Left ventricle myocardium inferior (tissue), 1 donor: ENCODE results near the gene WDR73. TPM values are rescaled to one million over a fixed set of nuclear protein-coding genes. Genes with fewer than 3 reads are reported as not detected.

Source experiments
- DNase-seq: peaks from one replicate; pipeline ENCODE4 v3.0.0-alpha.2; 2020
- H3K27ac ChIP-seq: fragments of 200-600 bp; replicated peaks from 2 replicates; pipeline ENCODE4 v1.8.0; 2021
- H3K27me3 ChIP-seq: fragments of 200-600 bp; 2 replicates; pipeline ENCODE4 v1.8.0; 2021; ENCODE audit warnings: low read depth
- H3K36me3 ChIP-seq: fragments of 200-600 bp; 2 replicates; pipeline ENCODE4 v1.8.0; 2021
- H3K4me1 ChIP-seq: fragments of 200-600 bp; 2 replicates; pipeline ENCODE4 v1.8.0; 2021
- H3K4me3 ChIP-seq: fragments of 200-600 bp; 2 replicates; pipeline ENCODE4 v1.8.0; 2021; ENCODE audit warnings: mild to moderate bottlenecking, moderate library complexity
- H3K9me3 ChIP-seq: fragments of 200-600 bp; replicated peaks from 2 replicates; pipeline ENCODE4 v1.8.0; 2021
- CTCF ChIP-seq: fragments of 200-600 bp; IDR thresholded peaks from 2 replicates; pipeline ENCODE4 v1.8.0; 2021; ENCODE audit warnings: antibody characterized with exemption, mild to moderate bottlenecking, borderline replicate concordance
- intact Hi-C: fragments of 100-400 bp; cut with micrococcal nuclease; formaldehyde crosslinking; loops from one replicate; pipeline ENCODE4 v1.11.0; 2022
- total RNA-seq: library from RNA; stranded (reverse); fragmentation: NEBNext Ultra II Directional; extraction: Animal tissue kit (Norgen Biotek cat#: 25700); gene quantifications from one replicate; pipeline ENCODE4 v1.2.1, GENCODE V29; 2021
- donor health status: DM: no; HTN: yes; CAD: no; lungs with severe emphysema.

Gene WDR73
- total RNA-seq, 1 donor from 2014 or later = 14.7 TPM

GRCh38 chr15:84657748-84658079, 3.6 kb upstream of the WDR73 start:
- peak overlapping the region; percentile 77 for H3K4me3 ChIP-seq
- intact Hi-C loops = no loop called here
- no peaks in the 10 kb centered on the region for H3K9me3 ChIP-seq
- peaks cover 48% of the 10 kb centered on the region for H3K4me1 ChIP-seq
- H3K27ac ChIP-seq = peak overlapping the region; percentile 86
- no peaks in the 10 kb centered on the region for H3K27me3 ChIP-seq
- no peak for TF ChIP-seq CTCF
- DNase-seq = no peak
- peaks cover under 1% of the 10 kb centered on the region for H3K36me3 ChIP-seq

GRCh38 chr15:84656972-84657371, 2.9 kb upstream of the WDR73 start:
- no peak for DNase-seq
- intact Hi-C loops = no loop called here
- H3K27ac ChIP-seq = no peak overlapping the region
- TF ChIP-seq CTCF = no peak
- no peaks in the 10 kb centered on the region for H3K9me3 ChIP-seq
- H3K27me3 ChIP-seq = no peaks in the 10 kb centered on the region
- H3K4me1 ChIP-seq = peaks cover 56% of the 10 kb centered on the region
- peaks cover 8% of the 10 kb centered on the region for H3K36me3 ChIP-seq
- H3K4me3 ChIP-seq = no peak overlapping the region

DNA sequence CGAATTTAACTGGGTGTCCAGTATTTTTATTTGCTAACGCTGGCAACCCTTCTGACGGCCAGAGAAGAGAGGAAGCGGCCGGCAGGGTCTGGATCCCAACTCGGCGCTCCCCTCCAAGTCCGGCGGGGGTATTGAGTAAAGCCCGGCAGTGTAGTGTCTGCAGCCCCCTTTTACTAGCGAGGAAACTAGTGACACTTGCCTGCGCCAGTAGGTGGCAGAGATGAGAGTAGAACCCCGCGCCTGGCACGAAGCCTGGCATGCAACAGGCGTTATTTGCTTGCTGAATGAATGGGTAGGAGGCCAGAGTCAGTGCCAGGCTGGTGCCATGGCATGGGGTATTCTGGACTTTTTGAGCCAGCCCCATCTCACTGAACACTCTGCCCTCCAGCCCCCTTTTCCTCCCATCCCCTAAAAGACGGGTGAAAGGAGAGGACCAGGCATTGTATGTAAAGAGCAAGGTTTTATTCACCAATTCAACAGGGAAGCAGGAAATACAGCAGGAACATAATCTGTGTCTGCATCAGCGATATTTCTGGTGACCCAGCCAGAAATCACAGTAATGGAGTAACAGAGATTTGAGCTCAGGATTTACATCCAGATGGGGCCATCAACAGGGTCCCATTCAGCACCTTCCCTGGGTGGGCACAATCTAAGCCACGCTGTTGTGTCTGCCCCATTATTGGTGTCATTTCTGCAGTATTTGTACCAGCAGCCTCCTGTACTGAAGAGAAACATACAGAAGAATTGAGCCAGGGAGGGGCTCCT, 788 bp upstream of the WDR73 start:
- H3K36me3 ChIP-seq = peaks cover 28% of the 10 kb centered on the region
- H3K27me3 ChIP-seq = no peaks in the 10 kb centered on the region
- DNase-seq = peak; percentile 81
- no peaks in the 10 kb centered on the region for H3K9me3 ChIP-seq
- peak overlapping the region; percentile 92 for H3K27ac ChIP-seq
- intact Hi-C loops = no loop called here
- H3K4me1 ChIP-seq = peaks cover 77% of the 10 kb centered on the region
- TF ChIP-seq CTCF = peak; percentile 73
- peak overlapping the region; percentile 96 for H3K4me3 ChIP-seq

DNA sequence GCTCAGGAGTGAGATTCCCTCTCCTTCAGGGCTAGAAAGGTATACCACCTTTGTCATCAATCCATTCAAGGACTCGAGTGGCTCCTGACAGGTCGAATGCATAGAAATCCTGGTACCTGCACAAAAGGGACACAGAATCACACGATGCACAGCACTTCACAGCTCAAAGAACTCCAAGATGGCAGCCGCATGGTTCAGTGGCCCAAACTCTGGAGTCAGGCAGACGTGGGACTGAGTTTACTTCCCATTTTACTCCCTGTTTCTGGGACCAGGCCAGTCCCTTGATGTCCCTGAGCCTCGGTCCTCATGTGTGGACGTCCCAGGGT, 536 bp downstream of the WDR73 start:
- peak overlapping the region; percentile 96 for H3K4me3 ChIP-seq
- intact Hi-C loops = no loop called here
- peaks cover 86% of the 10 kb centered on the region for H3K4me1 ChIP-seq

DNA sequence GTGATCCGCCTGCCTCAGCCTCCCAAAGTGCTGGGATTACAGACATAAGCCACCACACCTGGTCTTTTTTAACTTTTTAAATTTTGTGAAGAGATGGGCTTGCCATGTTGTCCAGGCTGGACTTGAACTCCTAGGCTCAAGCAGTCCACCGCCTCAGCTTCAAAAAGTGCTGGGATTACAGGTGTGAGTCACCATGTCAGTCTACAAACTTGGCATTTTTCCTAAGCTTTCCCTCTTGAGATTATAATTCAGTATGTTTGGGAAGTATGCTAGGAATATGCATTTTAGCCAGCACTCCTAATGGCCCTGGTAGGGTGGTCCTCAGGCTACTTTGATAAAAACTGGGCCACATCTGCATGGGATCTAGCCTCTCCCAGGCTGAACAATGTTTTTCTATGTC, 4.4 kb downstream of the WDR73 start:
- Histone ChIP-seq H3K9me3 (no peaks in the 10 kb centered on the region), H3K27me3 (no peaks in the 10 kb centered on the region), H3K36me3 (peaks cover 79% of the 10 kb centered on the region), H3K27ac (peak overlapping the region; percentile 52), H3K4me1 (peaks cover 67% of the 10 kb centered on the region), H3K4me3 (no peak overlapping the region)
- no peak for DNase-seq
- TF ChIP-seq CTCF = no peak
- intact Hi-C loops = no loop called here

More for the DNA sequence above, 536 bp downstream of the WDR73 start:
- Histone ChIP-seq H3K27me3 (no peaks in the 10 kb centered on the region), H3K36me3 (peaks cover 41% of the 10 kb centered on the region), H3K9me3 (no peaks in the 10 kb centered on the region), H3K27ac (peak overlapping the region; percentile 92)
- no peak for DNase-seq
- TF ChIP-seq CTCF = no peak
